ENCODE data around the gene HLTF.

The HLTF gene

GRCh38 chr3:149018247-149018646 is 68.1 kb downstream of the HLTF start:
- no peak for DNase-seq (ENCODE audit: low read depth, low spot score)

- no peak for DNase-seq (ENCODE audit: low read depth, low spot score)
These were observed 69.4 kb downstream of the HLTF start for GRCh38 chr3:149016669-149017541.

GRCh38 chr3:149016242-149016641 is 70.1 kb downstream of the HLTF start:
- DNase-seq (ENCODE audit: low read depth, low spot score), result no peak

- no peak for DNase-seq (ENCODE audit: low read depth, low spot score)
These were observed 70.9 kb downstream of the HLTF start for GRCh38 chr3:149015393-149015792.

- DNase-seq (ENCODE audit: low read depth, low spot score), result no peak
These were observed 72.6 kb downstream of the HLTF start for GRCh38 chr3:149013726-149014125.

GRCh38 chr3:149011676-149012075 is 74.7 kb downstream of the HLTF start:
- DNase-seq (ENCODE audit: low read depth, low spot score), result no peak

- DNase-seq (ENCODE audit: low read depth, low spot score), result no peak
These were observed 75.4 kb downstream of the HLTF start for GRCh38 chr3:149010966-149011365.

- DNase-seq (ENCODE audit: low read depth, low spot score), result no peak
These were observed 75.8 kb downstream of the HLTF start for GRCh38 chr3:149010504-149010951.

- DNase-seq (ENCODE audit: low read depth, low spot score), result no peak
These were observed 76.6 kb downstream of the HLTF start for GRCh38 chr3:149009732-149010131.

GRCh38 chr3:149007567-149008257 is 78.6 kb downstream of the HLTF start:
- no peak for DNase-seq (ENCODE audit: low read depth, low spot score)

GRCh38 chr3:149005416-149005815 is 80.9 kb downstream of the HLTF start:
- no peak for DNase-seq (ENCODE audit: low read depth, low spot score)

- no peak for DNase-seq (ENCODE audit: low read depth, low spot score)
These were observed 81.7 kb downstream of the HLTF start for GRCh38 chr3:149004622-149005021.

- DNase-seq (ENCODE audit: low read depth, low spot score), result no peak
These were observed 82.6 kb downstream of the HLTF start for GRCh38 chr3:149003653-149004305.

- DNase-seq (ENCODE audit: low read depth, low spot score), result no peak
These were observed 84.6 kb downstream of the HLTF start for GRCh38 chr3:149001727-149002126.

- no peak for DNase-seq (ENCODE audit: low read depth, low spot score)
These were observed 86.1 kb downstream of the HLTF start for GRCh38 chr3:149000206-149000745.

GRCh38 chr3:148999806-149000205 is 86.5 kb downstream of the HLTF start:
- DNase-seq (ENCODE audit: low read depth, low spot score), result no peak

- DNase-seq (ENCODE audit: low read depth, low spot score), result no peak
These were observed 87.5 kb downstream of the HLTF start for GRCh38 chr3:148998715-148999423.

- DNase-seq (ENCODE audit: low read depth, low spot score), result no peak
These were observed 88.0 kb downstream of the HLTF start for GRCh38 chr3:148998297-148998696.

GRCh38 chr3:148997623-148998022 is 88.7 kb downstream of the HLTF start:
- DNase-seq (ENCODE audit: low read depth, low spot score), result no peak

- DNase-seq (ENCODE audit: low read depth, low spot score), result no peak
These were observed 93.6 kb downstream of the HLTF start for GRCh38 chr3:148992635-148993255.

GRCh38 chr3:148992027-148992634 is 94.2 kb downstream of the HLTF start:
- no peak for DNase-seq (ENCODE audit: low read depth, low spot score)
